Fibroblast of lung (primary cell): ENCODE measurements around the gene FALEC.

Experiments used
- EZH2 ChIP-seq: IDR thresholded peaks from 2 replicates; pipeline ENCODE4 v1.5.1; 2012; ENCODE audit warnings: low read length, control low read depth, mild to moderate bottlenecking; ENCODE audit errors: missing control alignments
- TF ChIP-seq, protein P1 (sequence below), 2 donors: IDR thresholded peaks in 1 of 2; conservative IDR thresholded peaks in 1 of 2; 1 replicate in 1 of 2; 2 replicates in 1 of 2; pipeline ENCODE4 v1.5.1; 2011 to 2012; ENCODE audit warnings: low read length in 2 of 2, control low read depth in 1 of 2, inconsistent platforms in 1 of 2, low read depth in 1 of 2, mild to moderate bottlenecking in 1 of 2

DNA sequence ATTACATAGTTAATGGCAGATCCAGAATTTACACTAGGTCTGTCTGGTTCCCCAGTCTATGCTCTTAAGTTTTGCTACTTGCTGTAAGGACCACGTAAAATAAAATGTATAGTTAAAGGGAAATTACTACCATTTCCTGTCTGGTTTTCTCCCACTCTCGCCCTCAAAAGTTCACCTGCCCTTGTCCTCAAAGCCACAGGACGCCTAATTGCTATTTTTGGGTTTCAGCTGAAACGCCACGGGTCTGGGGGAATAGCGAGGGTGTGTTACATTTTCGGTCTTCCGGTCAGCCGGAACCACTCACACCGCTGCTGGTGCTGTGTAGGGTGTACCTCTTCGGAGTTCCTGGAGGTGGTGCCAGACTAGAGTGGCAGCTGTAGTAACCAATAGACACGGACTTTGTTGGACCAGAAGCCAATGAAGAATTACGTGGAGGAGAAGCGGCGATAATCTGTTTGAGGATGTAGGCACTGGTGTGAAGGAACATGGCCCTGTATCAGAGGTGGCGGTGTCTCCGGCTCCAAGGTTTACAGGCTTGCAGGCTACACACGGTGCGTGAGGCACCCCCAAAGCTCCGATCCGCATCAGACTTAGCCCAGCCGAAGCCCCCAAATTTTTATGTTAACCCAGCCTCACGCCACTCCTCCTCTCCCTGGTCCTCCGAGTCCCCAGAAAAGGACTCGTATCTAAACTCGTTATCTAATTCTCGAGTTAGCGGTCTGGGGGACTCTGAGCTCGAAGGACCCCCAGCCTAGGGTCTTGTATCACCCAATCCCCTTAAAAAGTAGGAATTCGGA lies 28.4 kb upstream of the FALEC start, which contains the start of gene TARS2:
- TF ChIP-seq, protein P1, sequence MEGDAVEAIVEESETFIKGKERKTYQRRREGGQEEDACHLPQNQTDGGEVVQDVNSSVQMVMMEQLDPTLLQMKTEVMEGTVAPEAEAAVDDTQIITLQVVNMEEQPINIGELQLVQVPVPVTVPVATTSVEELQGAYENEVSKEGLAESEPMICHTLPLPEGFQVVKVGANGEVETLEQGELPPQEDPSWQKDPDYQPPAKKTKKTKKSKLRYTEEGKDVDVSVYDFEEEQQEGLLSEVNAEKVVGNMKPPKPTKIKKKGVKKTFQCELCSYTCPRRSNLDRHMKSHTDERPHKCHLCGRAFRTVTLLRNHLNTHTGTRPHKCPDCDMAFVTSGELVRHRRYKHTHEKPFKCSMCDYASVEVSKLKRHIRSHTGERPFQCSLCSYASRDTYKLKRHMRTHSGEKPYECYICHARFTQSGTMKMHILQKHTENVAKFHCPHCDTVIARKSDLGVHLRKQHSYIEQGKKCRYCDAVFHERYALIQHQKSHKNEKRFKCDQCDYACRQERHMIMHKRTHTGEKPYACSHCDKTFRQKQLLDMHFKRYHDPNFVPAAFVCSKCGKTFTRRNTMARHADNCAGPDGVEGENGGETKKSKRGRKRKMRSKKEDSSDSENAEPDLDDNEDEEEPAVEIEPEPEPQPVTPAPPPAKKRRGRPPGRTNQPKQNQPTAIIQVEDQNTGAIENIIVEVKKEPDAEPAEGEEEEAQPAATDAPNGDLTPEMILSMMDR (conservative IDR thresholded peaks at IDR 0.05 in 1 of 2, IDR thresholded peaks at IDR 0.05 in 1 of 2; ENCODE audit: low read depth in 1 of 2, low read length in 2 of 2) = peak in 1 of 2 donors; percentile 34
- no peak for TF ChIP-seq EZH2
